ENCODE data around the gene FAS. TPM values are rescaled to one million over a fixed set of nuclear protein-coding genes. Genes with fewer than 3 reads are reported as not detected.

The FAS gene
- total and polyA plus RNA-seq, 4 donors = 2.2 to 13.2 (median 5.9) TPM

DNA sequence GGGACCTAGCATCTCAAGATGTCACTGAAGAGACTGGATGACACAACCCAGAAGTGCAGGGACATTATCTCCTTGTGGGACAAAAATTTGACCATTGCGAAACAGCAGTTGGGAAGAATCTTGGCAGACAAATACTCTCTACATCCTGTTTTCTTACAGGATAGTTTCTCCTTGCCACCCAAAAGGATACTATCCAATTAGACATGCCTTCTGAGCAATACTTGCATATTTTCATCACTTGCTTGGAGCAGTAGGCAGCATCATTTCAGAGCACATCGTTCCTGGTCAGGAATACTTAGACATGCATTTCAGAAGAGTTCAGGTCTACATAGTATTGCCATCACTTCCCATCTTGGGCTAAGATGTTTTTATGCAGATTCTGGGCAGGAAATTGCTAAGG is 56.8 kb downstream of the FAS start:
- Histone ChIP-seq H3K27me3 (ENCODE audit: control insufficient read depth in 4 of 4, insufficient read depth in 4 of 4, low read length in 3 of 4) (no peaks in the 10 kb centered on the region), H3K4me3 (ENCODE audit: low read depth in 1 of 3, low read length in 3 of 3) (no peak overlapping the region), H3K27ac (ENCODE audit: low read depth in 1 of 2, low read length in 2 of 2) (peak overlapping the region in 1 of 2 donors; percentile 25), H3K36me3 (ENCODE audit: control insufficient read depth in 4 of 4, insufficient read depth in 3 of 4, low read depth in 1 of 4, low read length in 3 of 4) (no peaks in the 10 kb centered on the region), H3K9ac (ENCODE audit: low read depth in 1 of 2, low read length in 2 of 2) (no peak overlapping the region), H3K4me1 (ENCODE audit: control insufficient read depth in 4 of 4, insufficient read depth in 4 of 4, low read length in 3 of 4) (no peaks in the 10 kb centered on the region), H3K9me3 (ENCODE audit: control insufficient read depth in 4 of 4, low read length in 3 of 4) (no peaks in the 10 kb centered on the region)
- DNase-seq (ENCODE audit: low spot score) = no peak
- TF ChIP-seq NR2F2 (IDR thresholded peaks at IDR 0.05) (peak; percentile 20), HNF4A (conservative IDR thresholded peaks at IDR 0.05) (no peak), JUND (IDR thresholded peaks at IDR 0.05) (no peak), FOXA2 (IDR thresholded peaks at IDR 0.05) (no peak), RAD21 (IDR thresholded peaks at IDR 0.05) (no peak), RXRA (IDR thresholded peaks at IDR 0.05) (no peak), FOXA1 (IDR thresholded peaks at IDR 0.05) (no peak), SP1 (IDR thresholded peaks at IDR 0.05) (peak; percentile 14), HNF4G (IDR thresholded peaks at IDR 0.05) (no peak)
- TF ChIP-seq, protein P1, sequence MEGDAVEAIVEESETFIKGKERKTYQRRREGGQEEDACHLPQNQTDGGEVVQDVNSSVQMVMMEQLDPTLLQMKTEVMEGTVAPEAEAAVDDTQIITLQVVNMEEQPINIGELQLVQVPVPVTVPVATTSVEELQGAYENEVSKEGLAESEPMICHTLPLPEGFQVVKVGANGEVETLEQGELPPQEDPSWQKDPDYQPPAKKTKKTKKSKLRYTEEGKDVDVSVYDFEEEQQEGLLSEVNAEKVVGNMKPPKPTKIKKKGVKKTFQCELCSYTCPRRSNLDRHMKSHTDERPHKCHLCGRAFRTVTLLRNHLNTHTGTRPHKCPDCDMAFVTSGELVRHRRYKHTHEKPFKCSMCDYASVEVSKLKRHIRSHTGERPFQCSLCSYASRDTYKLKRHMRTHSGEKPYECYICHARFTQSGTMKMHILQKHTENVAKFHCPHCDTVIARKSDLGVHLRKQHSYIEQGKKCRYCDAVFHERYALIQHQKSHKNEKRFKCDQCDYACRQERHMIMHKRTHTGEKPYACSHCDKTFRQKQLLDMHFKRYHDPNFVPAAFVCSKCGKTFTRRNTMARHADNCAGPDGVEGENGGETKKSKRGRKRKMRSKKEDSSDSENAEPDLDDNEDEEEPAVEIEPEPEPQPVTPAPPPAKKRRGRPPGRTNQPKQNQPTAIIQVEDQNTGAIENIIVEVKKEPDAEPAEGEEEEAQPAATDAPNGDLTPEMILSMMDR (IDR thresholded peaks at IDR 0.05; ENCODE audit: low read depth, low read length, missing input control) = no peak
- TF ChIP-seq, protein P2, sequence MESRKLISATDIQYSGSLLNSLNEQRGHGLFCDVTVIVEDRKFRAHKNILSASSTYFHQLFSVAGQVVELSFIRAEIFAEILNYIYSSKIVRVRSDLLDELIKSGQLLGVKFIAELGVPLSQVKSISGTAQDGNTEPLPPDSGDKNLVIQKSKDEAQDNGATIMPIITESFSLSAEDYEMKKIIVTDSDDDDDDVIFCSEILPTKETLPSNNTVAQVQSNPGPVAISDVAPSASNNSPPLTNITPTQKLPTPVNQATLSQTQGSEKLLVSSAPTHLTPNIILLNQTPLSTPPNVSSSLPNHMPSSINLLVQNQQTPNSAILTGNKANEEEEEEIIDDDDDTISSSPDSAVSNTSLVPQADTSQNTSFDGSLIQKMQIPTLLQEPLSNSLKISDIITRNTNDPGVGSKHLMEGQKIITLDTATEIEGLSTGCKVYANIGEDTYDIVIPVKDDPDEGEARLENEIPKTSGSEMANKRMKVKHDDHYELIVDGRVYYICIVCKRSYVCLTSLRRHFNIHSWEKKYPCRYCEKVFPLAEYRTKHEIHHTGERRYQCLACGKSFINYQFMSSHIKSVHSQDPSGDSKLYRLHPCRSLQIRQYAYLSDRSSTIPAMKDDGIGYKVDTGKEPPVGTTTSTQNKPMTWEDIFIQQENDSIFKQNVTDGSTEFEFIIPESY (IDR thresholded peaks at IDR 0.05) = no peak
- WGBS = 88% methylated on average over 2 of the region's 2 CpGs

DNA sequence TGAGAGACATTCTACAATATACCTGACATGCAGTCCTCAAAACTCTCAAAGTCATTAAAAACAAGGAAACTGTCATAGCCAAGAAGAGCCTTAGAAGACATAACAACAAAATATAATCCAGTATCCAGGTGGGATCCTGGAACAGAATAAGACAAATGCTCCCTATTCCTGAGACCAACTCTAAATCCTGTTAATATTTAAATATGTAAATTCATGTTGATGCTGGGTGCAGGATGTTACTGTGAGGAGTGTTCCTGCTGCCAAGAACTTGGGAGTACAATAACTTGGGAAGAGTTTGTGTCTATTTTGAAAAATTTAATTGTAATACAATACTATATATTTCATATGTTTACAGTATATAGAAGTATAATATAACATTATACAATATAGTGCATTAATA is 61.0 kb downstream of the FAS start:
- TF ChIP-seq, protein P1 (IDR thresholded peaks at IDR 0.05; ENCODE audit: low read depth, low read length, missing input control) = no peak
- no peak for TF ChIP-seq YY1 (IDR thresholded peaks at IDR 0.05)
- TF ChIP-seq HNF4G (IDR thresholded peaks at IDR 0.05) = no peak
- no peak for TF ChIP-seq JUND (IDR thresholded peaks at IDR 0.05)
- no peak for TF ChIP-seq RXRA (IDR thresholded peaks at IDR 0.05)
- TF ChIP-seq, protein P3, sequence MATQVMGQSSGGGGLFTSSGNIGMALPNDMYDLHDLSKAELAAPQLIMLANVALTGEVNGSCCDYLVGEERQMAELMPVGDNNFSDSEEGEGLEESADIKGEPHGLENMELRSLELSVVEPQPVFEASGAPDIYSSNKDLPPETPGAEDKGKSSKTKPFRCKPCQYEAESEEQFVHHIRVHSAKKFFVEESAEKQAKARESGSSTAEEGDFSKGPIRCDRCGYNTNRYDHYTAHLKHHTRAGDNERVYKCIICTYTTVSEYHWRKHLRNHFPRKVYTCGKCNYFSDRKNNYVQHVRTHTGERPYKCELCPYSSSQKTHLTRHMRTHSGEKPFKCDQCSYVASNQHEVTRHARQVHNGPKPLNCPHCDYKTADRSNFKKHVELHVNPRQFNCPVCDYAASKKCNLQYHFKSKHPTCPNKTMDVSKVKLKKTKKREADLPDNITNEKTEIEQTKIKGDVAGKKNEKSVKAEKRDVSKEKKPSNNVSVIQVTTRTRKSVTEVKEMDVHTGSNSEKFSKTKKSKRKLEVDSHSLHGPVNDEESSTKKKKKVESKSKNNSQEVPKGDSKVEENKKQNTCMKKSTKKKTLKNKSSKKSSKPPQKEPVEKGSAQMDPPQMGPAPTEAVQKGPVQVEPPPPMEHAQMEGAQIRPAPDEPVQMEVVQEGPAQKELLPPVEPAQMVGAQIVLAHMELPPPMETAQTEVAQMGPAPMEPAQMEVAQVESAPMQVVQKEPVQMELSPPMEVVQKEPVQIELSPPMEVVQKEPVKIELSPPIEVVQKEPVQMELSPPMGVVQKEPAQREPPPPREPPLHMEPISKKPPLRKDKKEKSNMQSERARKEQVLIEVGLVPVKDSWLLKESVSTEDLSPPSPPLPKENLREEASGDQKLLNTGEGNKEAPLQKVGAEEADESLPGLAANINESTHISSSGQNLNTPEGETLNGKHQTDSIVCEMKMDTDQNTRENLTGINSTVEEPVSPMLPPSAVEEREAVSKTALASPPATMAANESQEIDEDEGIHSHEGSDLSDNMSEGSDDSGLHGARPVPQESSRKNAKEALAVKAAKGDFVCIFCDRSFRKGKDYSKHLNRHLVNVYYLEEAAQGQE (IDR thresholded peaks at IDR 0.05) = no peak
- TF ChIP-seq HNF4A (conservative IDR thresholded peaks at IDR 0.05) = no peak
- TF ChIP-seq SP1 (IDR thresholded peaks at IDR 0.05) = no peak
- no peaks in the 10 kb centered on the region for H3K27me3 ChIP-seq (ENCODE audit: control insufficient read depth in 4 of 4, insufficient read depth in 4 of 4, low read length in 3 of 4)
- H3K4me1 ChIP-seq (ENCODE audit: control insufficient read depth in 4 of 4, insufficient read depth in 4 of 4, low read length in 3 of 4) = no peaks in the 10 kb centered on the region
- H3K27ac ChIP-seq (ENCODE audit: low read depth in 1 of 2, low read length in 2 of 2) = no peak overlapping the region
- H3K36me3 ChIP-seq (ENCODE audit: control insufficient read depth in 4 of 4, insufficient read depth in 3 of 4, low read depth in 1 of 4, low read length in 3 of 4) = no peaks in the 10 kb centered on the region
- no peak overlapping the region for H3K4me3 ChIP-seq (ENCODE audit: low read depth in 1 of 3, low read length in 3 of 3)
- H3K9ac ChIP-seq (ENCODE audit: low read depth in 1 of 2, low read length in 2 of 2) = no peak overlapping the region
- no peak for DNase-seq (ENCODE audit: low spot score)
- H3K9me3 ChIP-seq (ENCODE audit: control insufficient read depth in 4 of 4, low read length in 3 of 4) = no peaks in the 10 kb centered on the region

Data from liver (tissue), 9 donors.